Measurements from ENCODE around the gene MYH9.
A peak's percentile ranks its signal among the peaks of the same experiment; 100 is the strongest.
"Not testable (repeated sequence)": the region's sequence is repeated elsewhere in the genome, so short reads cannot be mapped to it uniquely, and the experiment has no call there.

MYH9 gene

GRCh38 chr22:36289948-36290371 is 97.8 kb downstream of the MYH9 start:
- DNase-seq: not testable (repeated sequence)

GRCh38 chr22:36289406-36289870 is 98.3 kb downstream of the MYH9 start:
- DNase-seq: no peak

GRCh38 chr22:36288571-36289405 is 99.0 kb downstream of the MYH9 start:
- DNase-seq: no peak

GRCh38 chr22:36287881-36288515 is 99.8 kb downstream of the MYH9 start:
- no peak for DNase-seq

GRCh38 chr22:36286096-36286957 is 101.4 kb downstream of the MYH9 start:
- DNase-seq: peak; percentile 66

- DNase-seq: no peak
These were observed 102.2 kb downstream of the MYH9 start for GRCh38 chr22:36285545-36285944.

GRCh38 chr22:36285017-36285416 is 102.8 kb downstream of the MYH9 start:
- DNase-seq: no peak

- DNase-seq: no peak
These were observed 103.6 kb downstream of the MYH9 start for GRCh38 chr22:36284171-36284571.

- no peak for DNase-seq
These were observed 105.4 kb downstream of the MYH9 start for GRCh38 chr22:36282328-36282831.

- DNase-seq: no peak
These were observed 105.9 kb downstream of the MYH9 start for GRCh38 chr22:36281781-36282327.

GRCh38 chr22:36280379-36280778 is 107.4 kb downstream of the MYH9 start:
- DNase-seq: no peak

- DNase-seq: no peak
These were observed 108.5 kb downstream of the MYH9 start for GRCh38 chr22:36279219-36279666.

- peak; percentile 43 for DNase-seq
These were observed 110.1 kb downstream of the MYH9 start for GRCh38 chr22:36277482-36278291.

GRCh38 chr22:36274531-36274930 is 113.2 kb downstream of the MYH9 start:
- no peak for DNase-seq

GRCh38 chr22:36271951-36272350 is 115.8 kb downstream of the MYH9 start:
- DNase-seq: not testable (repeated sequence)

- DNase-seq: not testable (repeated sequence)
These were observed 116.5 kb downstream of the MYH9 start for GRCh38 chr22:36271231-36271630.

- DNase-seq: no peak
These were observed 119.8 kb downstream of the MYH9 start for GRCh38 chr22:36267896-36268485.

- DNase-seq: no peak
These were observed 120.7 kb downstream of the MYH9 start for GRCh38 chr22:36267058-36267457.

GRCh38 chr22:36263886-36264664 is 123.7 kb downstream of the MYH9 start:
- DNase-seq: not testable (repeated sequence)

GRCh38 chr22:36263216-36263673 is 124.5 kb downstream of the MYH9 start:
- DNase-seq: not testable (repeated sequence)
